K562 (cell line): ENCODE measurements around the gene FBXO33. TPM values are rescaled to one million over a fixed set of nuclear protein-coding genes. Genes with fewer than 3 reads are reported as not detected.

ENCODE experiments used
- ATAC-seq: fragments of 200-7000 bp; cut with Tn5 transposase; 3 replicates; pipeline ENCODE4 v1.9.1; 2020; ENCODE audit warnings: moderate library complexity
- BruUV-seq: library from RNA; stranded (reverse); fragments of 400-500 nt; replicated peaks from 2 replicates; lab custom pipeline; 2021; lab: Mats Ljungman, UMichigan
- CTCF ChIA-PET: fragments of 300-600 bp; formaldehyde crosslinking; extraction: SDS; loops from one replicate; lab custom pipeline; 2021; ENCODE audit warnings: low intra/inter-chr PET ratio; lab: Yijun Ruan, JAX
- POLR2A ChIA-PET: fragments of 300-600, 350-650 bp; sonication (Branson Sonifier 250); formaldehyde crosslinking; extraction: SDS; loops from one replicate; lab custom pipeline; 2021; ENCODE audit warnings: antibody characterized with exemption, inconsistent platforms; lab: Yijun Ruan, JAX
- DNase-seq, 4 experiments: peaks; one replicate each; pipeline versions ENCODE4 v3.0.0 to v3.0.0-alpha.2; 2011 to 2018; ENCODE audit warnings: low spot score in 3 of 4, mixed read lengths in 3 of 4; ENCODE audit errors: extremely low read depth in 1 of 4
- FAIRE-seq: peaks from 2 replicates; lab custom pipeline; 2011; peaks lifted over from hg19 to GRCh38; lab: Jason Lieb, UNC
- H2AFZ ChIP-seq: 2 replicates; pipeline ENCODE4 v1.6.0; 2011; ENCODE audit warnings: low read depth, low read length, control low read depth, inconsistent platforms
- H3K27ac ChIP-seq: fragments of 200-600 bp; 3 replicates; pipeline ENCODE4 v1.8.0; 2011; ENCODE audit warnings: low read depth, mild to moderate bottlenecking, control low read depth, inconsistent platforms, low read length, moderate library complexity, mixed read lengths; ENCODE audit errors: extremely low read depth
- H3K27me3 ChIP-seq, 2 experiments: fragments of 300-600 bp in 1 of 2; 2 replicates in 1 of 2; 3 replicates in 1 of 2; pipeline versions ENCODE4 v1.6.0 to v1.8.0; 2011; ENCODE audit warnings: inconsistent platforms in 2 of 2, low read length in 2 of 2, mild to moderate bottlenecking in 1 of 2, mixed read lengths in 1 of 2, moderate library complexity in 1 of 2; ENCODE audit not compliant: control insufficient read depth in 2 of 2, insufficient read depth in 2 of 2
- H3K36me3 ChIP-seq: fragments of 300-600 bp; 3 replicates; pipeline ENCODE4 v1.8.0; 2011; ENCODE audit warnings: mild to moderate bottlenecking, low read length, inconsistent platforms; ENCODE audit not compliant: control insufficient read depth, insufficient read depth
- H3K4me1 ChIP-seq, 2 experiments: fragments of 200-600 bp in 1 of 2; replicated peaks in 1 of 2; 2 replicates in 1 of 2; 3 replicates in 1 of 2; pipeline versions ENCODE4 v1.5.1 to v1.8.0; 2011; ENCODE audit warnings: inconsistent platforms in 2 of 2, low read length in 2 of 2, mild to moderate bottlenecking in 1 of 2, mixed read lengths in 1 of 2, moderate library complexity in 1 of 2; ENCODE audit not compliant: control insufficient read depth in 2 of 2, insufficient read depth in 2 of 2
- H3K4me2 ChIP-seq: 2 replicates; pipeline ENCODE4 v1.6.1; 2011; ENCODE audit warnings: low read length, control low read depth, inconsistent platforms, mixed read lengths; ENCODE audit not compliant: insufficient read depth
- H3K4me3 ChIP-seq: fragments of 200-600 bp; sonication (generic), shearing (Covaris generic); 2 replicates; pipeline ENCODE4 v1.5.1; 2016; ENCODE audit warnings: control low read depth, inconsistent platforms
- H3K79me2 ChIP-seq: fragments of 200-600 bp; 3 replicates; pipeline ENCODE4 v1.8.0; 2011; ENCODE audit warnings: low read length, inconsistent platforms; ENCODE audit not compliant: control insufficient read depth, insufficient read depth
- H3K9ac ChIP-seq, 2 experiments: 2 replicates each; pipeline versions ENCODE4 v1.6.0 to v1.6.1; 2011; ENCODE audit warnings: low read depth in 2 of 2, low read length in 2 of 2, control low read depth in 1 of 2, inconsistent platforms in 1 of 2, mild to moderate bottlenecking in 1 of 2, mixed read lengths in 1 of 2; ENCODE audit not compliant: insufficient read depth in 1 of 2
- H3K9me1 ChIP-seq: one replicate; pipeline ENCODE4 v1.6.0; 2011; ENCODE audit warnings: inconsistent platforms, mild to moderate bottlenecking, low read length, moderate library complexity; ENCODE audit not compliant: control insufficient read depth, insufficient read depth
- H3K9me3 ChIP-seq: replicated peaks from 2 replicates; pipeline ENCODE4 v1.5.1; 2011; ENCODE audit warnings: low read depth, low read length, inconsistent platforms; ENCODE audit not compliant: control insufficient read depth, insufficient read depth
- H4K20me1 ChIP-seq: replicated peaks from 2 replicates; pipeline ENCODE4 v1.6.1; 2011; ENCODE audit warnings: low read length, inconsistent platforms, mixed read lengths; ENCODE audit not compliant: control insufficient read depth, insufficient read depth
- CREB1 ChIP-seq, 2 experiments: sonication (generic) in 1 of 2; formaldehyde crosslinking in 1 of 2; IDR thresholded peaks; 2 replicates each; pipeline versions ENCODE4 v1.6.1 to v1.8.0; 2012 to 2022; ENCODE audit warnings: inconsistent platforms in 1 of 2, mild to moderate bottlenecking in 1 of 2, missing genetic modification reagents in 1 of 2, moderate library complexity in 1 of 2
- GATAD2A ChIP-seq: fragments of 450-650 bp; IDR thresholded peaks from 2 replicates; pipeline ENCODE4 v1.6.1; 2017
- LARP7 ChIP-seq: fragments of 450-650 bp; IDR thresholded peaks from 2 replicates; pipeline ENCODE4 v1.6.1; 2016
- MTA2 ChIP-seq: fragments of 450-650 bp; IDR thresholded peaks from 2 replicates; pipeline ENCODE4 v1.6.1; 2016; ENCODE audit warnings: low read depth
- PHB ChIP-seq: fragments of 250-450 bp; sonication (Bioruptor Pico); IDR thresholded peaks from 2 replicates; pipeline ENCODE4 v1.5.0; 2021
- SAP30 ChIP-seq: fragments of 200-600 bp; sonication (generic); IDR thresholded peaks from 2 replicates; pipeline ENCODE4 v1.6.1; 2012; ENCODE audit warnings: borderline replicate concordance, low read depth, mild to moderate bottlenecking, moderate library complexity, low read length, control low read depth, inconsistent platforms; ENCODE audit not compliant: insufficient read depth, poor library complexity, severe bottlenecking
- SMARCB1 ChIP-seq: IDR thresholded peaks from 2 replicates; pipeline ENCODE4 v1.6.1; 2011; ENCODE audit warnings: improper control_type of control experiment, low read depth; ENCODE audit not compliant: insufficient read length
- TEAD4 ChIP-seq, 2 experiments: sonication (generic) in 1 of 2; formaldehyde crosslinking in 1 of 2; IDR thresholded peaks; 2 replicates each; pipeline versions ENCODE4 v1.6.1 to v1.8.0; 2012 to 2022; ENCODE audit warnings: borderline replicate concordance in 1 of 2, inconsistent platforms in 1 of 2, low read length in 1 of 2, mild to moderate bottlenecking in 1 of 2, missing genetic modification reagents in 1 of 2
- THRAP3 ChIP-seq: fragments of 450-650 bp; IDR thresholded peaks from 2 replicates; pipeline ENCODE4 v1.6.1; 2016; ENCODE audit warnings: mild to moderate bottlenecking, inconsistent platforms, borderline replicate concordance
- ZNF695 ChIP-seq: fragments of 450-650 bp; formaldehyde crosslinking; IDR thresholded peaks from 2 replicates; pipeline ENCODE4 v1.4.0; 2020; ENCODE audit warnings: mild to moderate bottlenecking, moderate library complexity
- in situ Hi-C: fragments of 300-500 bp; cut with MboI; formaldehyde crosslinking; loops from 4 replicates; pipeline ENCODE4 v1.15.0; 2018; ENCODE audit warnings: inconsistent platforms, mixed read lengths
- intact Hi-C: fragments of 100-400 bp; cut with micrococcal nuclease; formaldehyde crosslinking; loops from 2 replicates; pipeline ENCODE4 v1.14.2; 2022
- polyA plus RNA-seq, 8 experiments: library from polyadenylated mRNA; depleted of rRNA in 4 of 8; stranded (reverse) in 5 of 8; unstranded in 3 of 8; fragments of >200 nt; fragmentation: Nextera tagmentation in 2 of 8; fragmentation: Illumina TruSeq in 1 of 8; extraction: Ambion mirVana in 2 of 8; extraction: Trizol in 1 of 8; gene quantifications; 2 replicates each; pipeline versions ENCODE4 v1.2.1 to v1.2.3, GENCODE V29; 2011 to 2014; ENCODE audit warnings: inconsistent platforms in 1 of 8, missing spikeins in 1 of 8
- total RNA-seq, 7 experiments: library from RNA; depleted of rRNA in 6 of 7; stranded (reverse); fragments of >200 nt in 6 of 7; fragmentation: Illumina TruSeq in 2 of 7; extraction: Trizol in 2 of 7; gene quantifications; 2 replicates each; pipeline versions ENCODE4 v1.2.1 to v1.2.3, GENCODE V29; 2011 to 2021; ENCODE audit warnings: low replicate concordance in 1 of 7

FBXO33 gene
- total and polyA plus RNA-seq, 9 of the 15 experiments (the other 6 are each of a cell fraction or from before 2014, with no cell fraction given): 1.6 to 7.5 (median 5.0) TPM

DNA sequence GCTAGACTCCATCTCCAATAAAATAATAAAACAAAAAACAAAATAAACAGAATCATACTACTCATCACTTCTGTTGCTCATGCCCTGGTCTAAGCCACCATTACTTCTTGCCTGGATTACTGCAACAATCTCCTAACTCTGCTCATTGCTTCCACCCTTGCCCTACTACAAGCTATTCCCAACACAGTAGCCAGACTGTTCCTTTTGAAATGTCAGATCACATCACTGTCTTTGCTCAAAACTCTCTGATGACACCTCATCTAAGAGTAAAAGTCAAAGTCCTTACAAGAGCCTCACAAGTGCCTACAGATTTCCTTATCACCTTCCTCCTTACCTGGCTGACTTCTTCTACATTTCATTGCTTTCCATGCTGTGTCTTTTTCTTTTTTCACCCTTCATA lies 10.0 kb downstream of the FBXO33 start:
- Histone ChIP-seq H2AFZ (no peak overlapping the region), H4K20me1 (no peaks in the 10 kb centered on the region), H3K27me3 (no peaks in the 10 kb centered on the region), H3K9me1 (no peaks in the 10 kb centered on the region), H3K9ac (no peak overlapping the region), H3K4me3 (no peak overlapping the region), H3K9me3 (no peaks in the 10 kb centered on the region), H3K27ac (no peak overlapping the region), H3K79me2 (no peaks in the 10 kb centered on the region), H3K4me1 (no peaks in the 10 kb centered on the region), H3K4me2 (no peak overlapping the region), H3K36me3 (no peaks in the 10 kb centered on the region; the same call in 2 of the 3 replicates)
- intact Hi-C loops: no loop called here
- ATAC-seq (no peak), FAIRE-seq (no peak), DNase-seq (no peak)
- CTCF ChIA-PET: no interaction called here
- BruUV-seq: no TSS peak
- TF ChIP-seq LARP7: no peak
- TF ChIP-seq TEAD4 (IDR thresholded peaks at IDR 0.05; ENCODE audit: low read length): no peak
- no peak for TF ChIP-seq TEAD4 (CRISPR knock-in tag; IDR thresholded peaks at IDR 0.05; ENCODE audit: borderline replicate concordance)
- TF ChIP-seq THRAP3: no peak
- no peak for TF ChIP-seq GATAD2A
- no peak for TF ChIP-seq SAP30
- TF ChIP-seq SMARCB1: no peak
- no peak for TF ChIP-seq ZNF695 (CRISPR knock-in tag)
- no peak for TF ChIP-seq MTA2
- TF ChIP-seq CREB1 (IDR thresholded peaks at IDR 0.05): no peak
- no peak for TF ChIP-seq CREB1 (CRISPR knock-in tag; IDR thresholded peaks at IDR 0.05)
- no peak for TF ChIP-seq PHB (CRISPR knock-in tag)
- in situ Hi-C loops: loop anchor here (10.0 kb wide), 1 partner anchor 317 kb away; the partner anchor contains the start of gene SEC23A
- POLR2A ChIA-PET: interaction anchor here (2.7 kb wide), 1 partner anchor 10 kb away, joined by 15 read pairs; the partner anchor contains the start of gene FBXO33
